Natural killer cell (primary cell): ENCODE results near the gene SLC16A11. TPM values are rescaled to one million over a fixed set of nuclear protein-coding genes. Genes with fewer than 3 reads are reported as not detected.

Experiments used
- ATAC-seq, 3 donors: fragments of 150-1000 bp in 2 of 3; fragments of 200-7000 bp in 1 of 3; cut with Tn5 transposase; 1 replicate in 1 of 3; 2 replicates in 2 of 3; pipeline ENCODE4 v1.10.0; 2021; ENCODE audit warnings: mild to moderate bottlenecking in 2 of 3, moderate library complexity in 2 of 3
- DNase-seq, 2 donors: peaks; one replicate each; pipeline versions ENCODE4 v3.0.0 to v3.0.0-alpha.2; 2013 to 2021; ENCODE audit warnings: mixed read lengths in 1 of 2
- H3K27ac ChIP-seq: one replicate; pipeline ENCODE4 v1.5.1; 2013; ENCODE audit warnings: mild to moderate bottlenecking, low read length
- H3K27me3 ChIP-seq: one replicate; pipeline ENCODE4 v1.6.1; 2013; ENCODE audit warnings: low read length; ENCODE audit not compliant: control insufficient read depth, insufficient read depth
- H3K36me3 ChIP-seq: one replicate; pipeline ENCODE4 v1.6.1; 2013; ENCODE audit warnings: low read length; ENCODE audit not compliant: control insufficient read depth, insufficient read depth
- H3K4me1 ChIP-seq: one replicate; pipeline ENCODE4 v1.6.1; 2013; ENCODE audit warnings: low read length; ENCODE audit not compliant: control insufficient read depth, insufficient read depth
- H3K4me3 ChIP-seq: one replicate; pipeline ENCODE4 v1.5.1; 2013; ENCODE audit warnings: low read length
- H3K9me3 ChIP-seq: one replicate; pipeline ENCODE4 v1.6.1; 2013; ENCODE audit warnings: low read length; ENCODE audit not compliant: control insufficient read depth, insufficient read depth
- H3K27ac Mint-ChIP-seq, 2 donors: one replicate each; pipeline ENCODE4 v1.8.0; 2022; ENCODE audit warnings: mild to moderate bottlenecking in 2 of 2, mixed read lengths in 2 of 2, moderate library complexity in 1 of 2
- H3K27me3 Mint-ChIP-seq, 2 donors: one replicate each; pipeline ENCODE4 v1.8.0; 2022; ENCODE audit warnings: low read depth in 2 of 2, mixed read lengths in 2 of 2
- H3K36me3 Mint-ChIP-seq: one replicate; pipeline ENCODE4 v1.8.0; 2022; ENCODE audit warnings: mixed read lengths
- H3K4me1 Mint-ChIP-seq, 2 donors: one replicate each; pipeline ENCODE4 v1.8.0; 2022; ENCODE audit warnings: mixed read lengths in 2 of 2
- H3K4me3 Mint-ChIP-seq: one replicate; pipeline ENCODE4 v1.8.0; 2022; ENCODE audit warnings: mild to moderate bottlenecking, moderate library complexity, mixed read lengths
- H3K9me3 Mint-ChIP-seq, 2 donors: one replicate each; pipeline ENCODE4 v1.8.0; 2022; ENCODE audit warnings: mixed read lengths in 2 of 2
- CTCF ChIP-seq: fragments of 200-600 bp; IDR thresholded peaks from one replicate; pipeline ENCODE4 v1.8.0; 2022; ENCODE audit warnings: antibody characterized with exemption
- WGBS: methylation state at CpG from one replicate; pipeline ENCODE4 v1.1.7; 2013; ENCODE audit warnings: missing lambda C conversion rate; ENCODE audit not compliant: insufficient coverage; 5-methylcytosine and 5-hydroxymethylcytosine counted together
- intact Hi-C: fragments of 100-400 bp; cut with micrococcal nuclease; formaldehyde crosslinking; loops from one replicate; pipeline ENCODE4 v1.14.2; 2022
- total RNA-seq, 4 donors: library from RNA; stranded (reverse); fragments of 120-200 nt in 1 of 4; gene quantifications; one replicate each; pipeline versions ENCODE4 v1.2.3 to v1.2.4, GENCODE V29; 2013 to 2022

Gene SLC16A11
- total RNA-seq, 3 donors from 2014 or later (not counting 1 experiment from before 2014, with no cell fraction given), result 1.2 to 2.5 (median 1.6) TPM

GRCh38 chr17:7041607-7042500 lies 2.0 kb downstream of the SLC16A11 start:
- WGBS, result 16% methylated on average over 42 of the region's 43 CpGs
- H3K27me3 ChIP-seq, result peaks cover 6% of the 10 kb centered on the region
- H3K4me1 Mint-ChIP-seq, result peaks cover 29 to 61% of the 10 kb centered on the region in 2 donors
- peak overlapping the region; percentile 76 to 90 for H3K27ac Mint-ChIP-seq
- intact Hi-C loops, result no loop called here
- peaks cover 44% of the 10 kb centered on the region for H3K4me1 ChIP-seq
- H3K27ac ChIP-seq, result peak overlapping the region; percentile 75
- peak overlapping the region; percentile 46 for H3K4me3 ChIP-seq
- H3K4me3 Mint-ChIP-seq, result peak overlapping the region; percentile 84
- H3K9me3 Mint-ChIP-seq, result no peaks in the 10 kb centered on the region
- ATAC-seq, result peak; percentile 51 to 58 (median 52)
- peak; percentile 45 to 67 for DNase-seq
- H3K27me3 Mint-ChIP-seq, result peaks cover 0 to 7% of the 10 kb centered on the region in 2 donors
- no peaks in the 10 kb centered on the region for H3K9me3 ChIP-seq
- TF ChIP-seq CTCF, result no peak
- H3K36me3 Mint-ChIP-seq, result no peaks in the 10 kb centered on the region
- no peaks in the 10 kb centered on the region for H3K36me3 ChIP-seq

- no peak for ATAC-seq
- Mint-ChIP-seq H3K27ac (peak overlapping the region; percentile 61 to 69), H3K36me3 (no peaks in the 10 kb centered on the region), H3K4me3 (peak overlapping the region; percentile 62), H3K4me1 (peaks cover 33 to 68% of the 10 kb centered on the region in 2 donors), H3K27me3 (peaks cover 0 to 3% of the 10 kb centered on the region in 2 donors), H3K9me3 (no peaks in the 10 kb centered on the region)
- H3K27me3 ChIP-seq, result peaks cover 6% of the 10 kb centered on the region
- no peak for TF ChIP-seq CTCF
- peak in 1 of 2 donors; percentile 50 for DNase-seq
- intact Hi-C loops, result no loop called here
- WGBS, result 82% methylated on average over 5 of the region's 5 CpGs
- H3K36me3 ChIP-seq, result no peaks in the 10 kb centered on the region
- H3K9me3 ChIP-seq, result no peaks in the 10 kb centered on the region
- H3K27ac ChIP-seq, result no peak overlapping the region
- H3K4me1 ChIP-seq, result peaks cover 48% of the 10 kb centered on the region
- no peak overlapping the region for H3K4me3 ChIP-seq
Observed at GRCh38 chr17:7039832-7040231, 4.1 kb downstream of the SLC16A11 start.

- no peak for TF ChIP-seq CTCF
- no peak overlapping the region for H3K27ac ChIP-seq
- H3K9me3 Mint-ChIP-seq, result no peaks in the 10 kb centered on the region
- intact Hi-C loops, result no loop called here
- no peaks in the 10 kb centered on the region for H3K9me3 ChIP-seq
- peaks cover 42 to 69% of the 10 kb centered on the region in 2 donors for H3K4me1 Mint-ChIP-seq
- H3K4me3 Mint-ChIP-seq, result peak overlapping the region; percentile 51
- ATAC-seq (no peak), DNase-seq (no peak)
- no peaks in the 10 kb centered on the region for H3K27me3 ChIP-seq
- WGBS, result 92% methylated on average over 19 of the region's 19 CpGs
- peaks cover 0 to 3% of the 10 kb centered on the region in 2 donors for H3K27me3 Mint-ChIP-seq
- H3K36me3 Mint-ChIP-seq, result no peaks in the 10 kb centered on the region
- H3K36me3 ChIP-seq, result no peaks in the 10 kb centered on the region
- H3K27ac Mint-ChIP-seq, result peak overlapping the region; percentile 3 to 76
- no peak overlapping the region for H3K4me3 ChIP-seq
- peaks cover 49% of the 10 kb centered on the region for H3K4me1 ChIP-seq
Observed at GRCh38 chr17:7038025-7038862, 5.6 kb downstream of the SLC16A11 start.
